Adipose tissue (tissue), 3 donors: ENCODE measurements around the gene HOXA2. TPM values are rescaled to one million over a fixed set of nuclear protein-coding genes. Genes with fewer than 3 reads are reported as not detected.

Experiments used
- H3K27ac ChIP-seq: one replicate; pipeline ENCODE4 v1.5.1; 2013; ENCODE audit warnings: low read depth, low read length
- WGBS, 3 donors: extraction: QIAGEN DNeasy Blood & Tissue Kit; methylation state at CpG; one replicate each; pipeline ENCODE4 v1.1.7; 2013; 5-methylcytosine and 5-hydroxymethylcytosine counted together
- polyA plus RNA-seq, 3 donors: library from polyadenylated mRNA; stranded (reverse); fragments of 200-250 nt; gene quantifications; one replicate each; pipeline ENCODE4 v1.2.3, GENCODE V29; 2013
- donor health status: healthy with polysubstance abuse.
- donor health status: Bipolar disorder and iron deficiency.
- donor health status: healthy.

HOXA2 gene
- polyA plus RNA-seq, 3 donors = 0.20 to 1.0 (median 0.92) TPM

- WGBS, 3 donors = 20 to 44% (median 43%) methylated on average over 44 of the region's 44 CpGs
Observed at GRCh38 chr7:27106181-27106900, 3.9 kb upstream of the HOXA2 start.

DNA sequence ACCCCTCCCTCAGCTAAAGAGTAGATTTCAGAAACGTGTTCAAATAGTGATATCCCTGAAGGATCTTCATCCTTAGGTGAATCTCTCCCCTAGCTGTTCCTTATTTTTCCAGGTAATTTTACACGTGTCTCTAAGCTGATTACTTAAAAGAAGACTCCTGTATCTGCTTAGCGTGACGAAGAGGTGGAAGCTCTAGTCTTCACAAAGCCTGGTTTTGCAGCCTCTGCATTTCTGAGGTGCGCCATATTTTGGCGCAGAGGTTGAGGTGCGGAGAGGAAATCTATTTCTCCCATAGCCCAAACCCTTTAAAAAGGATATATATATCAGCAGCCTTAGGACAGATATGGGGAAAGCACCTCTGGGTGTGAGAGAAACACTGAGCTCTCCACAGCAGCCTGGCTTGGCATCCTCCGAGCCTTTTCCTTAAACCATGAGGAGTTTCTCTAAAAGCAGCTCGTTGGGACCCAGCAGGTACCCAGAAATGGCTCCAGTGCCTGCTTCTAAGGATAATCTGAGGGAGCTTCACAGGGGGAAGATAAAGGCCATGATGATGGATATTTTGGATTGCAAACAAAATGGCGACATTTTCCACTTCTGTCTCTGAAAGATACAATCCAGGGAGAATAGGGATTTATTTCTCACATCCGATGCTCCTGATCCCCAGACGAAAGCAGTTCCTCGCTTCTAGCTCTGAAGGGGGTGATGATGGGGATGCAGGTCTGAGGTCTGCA, 3.0 kb upstream of the HOXA2 start:
- WGBS, 3 donors = 45 to 78% (median 70%) methylated on average over 13 of the region's 13 CpGs
- H3K27ac ChIP-seq = no peak overlapping the region

More at GRCh38 chr7:27106181-27106900, 3.9 kb upstream of the HOXA2 start:
- H3K27ac ChIP-seq = peak overlapping the region; percentile 86

GRCh38 chr7:27104341-27105058, 2.0 kb upstream of the HOXA2 start:
- WGBS, 3 donors = 27 to 54% (median 47%) methylated on average over 13 of the region's 13 CpGs
- peak overlapping the region; percentile 85 for H3K27ac ChIP-seq

DNA sequence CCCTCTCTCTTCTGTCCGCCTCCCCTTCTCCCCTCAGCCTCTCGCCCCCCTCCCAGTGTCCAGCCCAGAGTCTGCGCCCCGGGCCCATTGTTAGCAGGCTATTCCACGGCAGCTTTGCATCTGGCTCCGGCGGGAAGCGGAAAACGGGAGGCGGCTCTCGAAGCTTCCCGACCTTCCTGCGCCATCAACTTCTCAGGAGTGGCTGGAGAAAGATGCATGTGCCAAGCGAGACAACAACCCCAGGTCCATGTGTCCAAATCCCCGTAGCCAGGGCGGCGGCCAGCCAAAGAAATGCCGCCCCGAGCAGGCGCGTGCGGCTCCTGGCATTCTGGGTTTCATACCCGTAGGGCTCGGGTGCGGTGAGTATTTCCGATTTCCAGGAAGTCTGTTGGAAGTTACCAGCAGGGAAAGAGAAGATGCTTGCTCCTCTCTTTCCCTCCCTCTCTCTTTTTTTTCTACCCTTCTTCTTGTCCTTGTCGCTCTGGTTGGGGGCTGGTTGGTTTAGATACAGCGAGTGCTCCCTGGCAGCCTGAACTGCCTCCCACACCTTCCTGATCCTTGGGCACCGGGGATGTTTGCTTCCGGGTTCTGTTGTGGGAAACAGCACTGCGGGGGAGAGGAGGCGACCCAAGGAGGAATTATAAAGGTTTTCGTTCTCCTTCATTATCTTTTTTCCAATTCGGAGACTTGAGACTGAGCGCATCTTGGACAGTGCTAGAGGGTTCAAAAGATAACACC, 1.2 kb upstream of the HOXA2 start:
- 7 to 28% (median 19%) methylated on average over 35 of the region's 35 CpGs for WGBS, 3 donors
- H3K27ac ChIP-seq = peak overlapping the region; percentile 85

GRCh38 chr7:27101957-27102580, 414 bp downstream of the HOXA2 start:
- H3K27ac ChIP-seq = no peak overlapping the region
- 4 to 6% (median 4%) methylated on average over 33 to 39 of the region's 39 CpGs for WGBS, 3 donors

DNA sequence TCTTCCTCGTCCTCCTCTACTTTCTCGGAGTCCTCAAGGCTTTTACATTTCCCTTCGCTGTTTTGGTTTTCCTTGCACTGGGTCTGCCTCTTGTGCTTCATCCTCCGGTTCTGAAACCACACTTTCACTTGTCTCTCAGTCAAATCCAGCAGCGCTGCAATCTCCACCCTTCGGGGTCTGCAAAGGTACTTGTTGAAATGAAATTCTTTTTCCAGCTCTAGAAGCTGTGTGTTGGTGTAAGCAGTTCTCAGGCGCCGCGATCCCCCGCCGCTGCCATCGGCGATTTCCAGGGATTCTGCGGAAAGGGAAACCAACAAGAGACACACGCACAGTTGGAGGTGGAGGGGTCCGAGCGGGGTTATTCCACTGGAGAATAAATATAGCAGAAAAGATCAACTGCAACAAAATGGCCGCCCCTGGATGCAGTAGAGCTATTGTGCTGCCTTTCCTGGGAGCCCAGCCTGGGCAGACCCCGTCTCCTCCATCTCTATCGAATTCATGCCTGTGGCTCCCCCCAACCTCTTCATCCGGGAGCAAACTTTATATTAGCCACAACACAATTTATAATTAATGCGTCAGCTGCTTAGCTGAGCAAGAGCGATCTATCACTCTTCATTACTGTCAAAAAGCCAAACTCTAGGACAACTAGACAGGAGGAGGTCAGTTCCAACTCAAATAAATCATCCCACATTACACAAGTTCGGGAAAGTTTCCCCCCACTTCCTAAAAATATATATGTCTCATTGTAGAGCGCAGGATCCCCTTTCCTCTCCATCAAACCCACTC, 1.1 kb downstream of the HOXA2 start:
- 15 to 43% (median 31%) methylated on average over 25 of the region's 25 CpGs for WGBS, 3 donors
- H3K27ac ChIP-seq = no peak overlapping the region

- H3K27ac ChIP-seq = no peak overlapping the region
- WGBS, 3 donors = 25 to 51% (median 48%) methylated on average over 8 of the region's 8 CpGs
Observed at GRCh38 chr7:27100694-27101170, 1.8 kb downstream of the HOXA2 start.

DNA sequence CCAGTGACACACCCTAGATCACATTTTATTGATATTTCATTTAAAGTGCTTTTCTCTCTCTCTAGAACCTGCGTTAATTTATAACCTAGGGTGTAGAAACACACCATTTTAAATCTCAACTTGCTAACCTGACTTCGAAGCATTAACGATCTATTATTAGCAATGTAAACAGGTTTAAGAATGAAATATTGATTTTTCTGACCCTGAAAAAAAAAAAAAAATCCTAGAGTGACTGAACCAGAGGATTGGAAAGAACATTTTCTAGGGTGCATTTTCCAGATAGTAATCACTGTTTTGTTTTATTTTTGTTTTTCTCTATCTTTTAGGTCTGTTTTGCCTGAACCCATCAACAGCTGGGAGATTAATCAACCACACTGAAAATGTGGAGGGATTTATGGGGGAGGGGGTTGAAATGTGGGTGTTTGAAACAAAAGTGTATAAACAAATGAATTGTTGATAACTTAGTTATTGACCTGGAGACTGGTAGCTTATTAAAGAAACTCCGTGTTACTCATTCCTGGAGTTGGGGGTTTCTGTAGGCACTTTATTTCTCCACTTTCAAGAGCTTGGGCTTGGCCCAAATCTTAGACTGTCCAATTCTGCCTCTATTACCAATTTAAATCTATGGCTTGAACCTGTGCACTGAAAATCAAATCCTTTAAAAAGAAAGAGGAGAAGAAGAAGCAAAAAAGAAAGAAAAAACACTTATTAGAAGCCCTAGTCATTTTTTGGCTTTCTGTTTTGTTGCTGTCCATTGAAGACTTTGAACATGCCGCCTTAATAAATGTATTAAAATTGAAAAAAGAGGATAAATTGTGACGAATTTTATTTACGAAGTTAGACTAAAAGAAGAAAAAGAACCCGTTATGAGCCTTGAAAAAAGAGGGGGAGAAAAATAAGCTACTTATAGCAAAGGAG, 2.8 kb downstream of the HOXA2 start:
- H3K27ac ChIP-seq = no peak overlapping the region
- WGBS, 3 donors = 25 to 81% (median 65%) methylated on average over 8 of the region's 8 CpGs

GRCh38 chr7:27098578-27099451, 3.7 kb downstream of the HOXA2 start:
- 8 to 23% (median 17%) methylated on average over 38 of the region's 38 CpGs for WGBS, 3 donors

DNA sequence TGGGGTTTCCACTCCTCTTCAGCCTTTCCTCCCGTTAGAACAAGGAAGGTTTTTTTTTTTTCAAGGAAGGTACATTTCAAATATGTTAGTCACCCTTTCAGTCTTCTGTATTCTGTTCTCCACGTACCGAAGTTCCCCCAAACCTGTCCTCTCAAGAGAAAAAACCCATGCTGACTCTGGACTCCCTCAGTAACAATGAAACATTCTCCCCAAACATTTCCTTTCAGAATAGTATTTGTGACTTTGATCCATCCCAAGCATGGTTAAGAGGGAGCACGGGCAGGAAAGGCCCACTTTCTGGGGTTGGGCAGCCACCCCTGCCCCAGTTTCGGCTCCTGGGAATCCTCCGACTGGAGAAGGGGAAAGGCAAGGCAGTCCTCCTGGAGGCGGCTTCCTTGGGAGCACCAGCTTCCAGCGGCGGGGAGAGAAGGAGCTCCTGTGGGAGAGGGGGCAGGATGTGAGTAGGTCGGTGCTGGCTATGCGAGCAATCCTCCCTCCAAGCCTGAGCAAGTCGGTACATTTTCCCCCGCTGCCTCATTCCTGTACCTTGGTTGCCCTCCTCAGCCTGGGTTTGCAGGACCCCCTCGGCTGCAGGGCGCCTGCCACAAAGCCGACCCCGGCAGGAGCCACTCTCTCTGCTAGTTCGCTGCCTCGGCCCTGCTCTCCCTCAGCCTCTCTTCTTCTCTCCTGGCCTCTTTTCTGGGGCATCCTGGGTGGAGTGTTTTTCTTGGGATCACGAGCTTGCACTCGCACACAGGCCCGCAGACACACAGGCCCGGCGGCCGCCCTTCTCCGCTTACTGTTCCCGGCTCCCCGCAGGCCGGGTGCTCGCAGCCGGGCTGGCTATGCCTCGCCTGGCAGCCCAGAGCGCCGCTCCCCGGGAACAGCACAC, 4.6 kb downstream of the HOXA2 start:
- WGBS, 3 donors = 9 to 14% (median 11%) methylated on average over 34 to 35 of the region's 35 CpGs

More at GRCh38 chr7:27098578-27099451, 3.7 kb downstream of the HOXA2 start:
- peak overlapping the region; percentile 36 for H3K27ac ChIP-seq

DNA sequence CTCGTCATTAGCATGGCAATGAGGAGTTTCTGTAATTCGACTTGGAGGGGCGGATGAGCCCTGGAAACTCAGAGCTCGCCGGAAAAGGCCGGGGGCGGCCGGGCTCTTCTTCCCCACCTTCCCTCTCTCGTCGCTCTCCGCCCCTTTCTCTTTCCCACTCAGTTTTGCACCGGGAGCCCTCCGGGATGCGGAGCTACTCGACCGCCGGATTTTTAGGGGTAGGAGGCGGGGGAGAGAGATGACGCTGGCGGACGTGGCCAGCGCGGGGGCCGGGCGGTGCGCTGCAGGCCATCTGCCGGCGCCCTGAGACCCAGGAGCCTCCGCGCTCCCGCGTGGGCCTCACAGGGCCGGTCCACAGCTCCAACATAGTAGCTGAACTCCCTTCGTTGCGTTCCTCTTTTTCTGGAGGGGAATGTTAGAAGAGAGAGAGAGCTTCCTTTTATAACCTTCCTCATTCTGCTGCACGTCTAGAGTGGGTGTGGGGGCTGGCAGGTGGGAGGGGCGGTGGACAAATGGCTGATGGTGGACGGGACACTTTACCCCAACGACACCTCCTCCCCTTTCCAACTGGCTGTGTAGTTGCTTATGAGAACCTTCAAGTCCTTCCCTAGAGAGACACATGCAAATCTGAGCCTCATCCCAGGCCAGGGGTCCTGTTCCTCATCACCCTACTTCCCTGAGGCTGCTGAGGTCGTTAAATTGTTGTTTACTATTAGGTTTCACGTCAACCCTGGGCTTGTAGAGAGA, 5.5 kb downstream of the HOXA2 start:
- H3K27ac ChIP-seq = peak overlapping the region; percentile 21
- WGBS, 3 donors = 1 to 4% (median 2%) methylated on average over 38 to 41 of the region's 41 CpGs

More for the DNA sequence above, 4.6 kb downstream of the HOXA2 start:
- peak overlapping the region; percentile 36 for H3K27ac ChIP-seq

- 1 to 2% (median 1%) methylated on average over 67 to 68 of the region's 68 CpGs for WGBS, 3 donors
- peak within 1 kb of the TSS; percentile 21 for H3K27ac ChIP-seq
Observed at GRCh38 chr7:27095897-27096767, 6.4 kb downstream of the HOXA2 start, which contains the start of gene HOXA1. Gene HOXA1 (minus strand): TSS chr7:27096000. CDS start chr7:27095912, 88 bp downstream.
